ENCODE measurements around the gene CHPF.

- TF ChIP-seq CTCF (conservative IDR thresholded peaks at IDR 0.05 in 1 of 2, IDR thresholded peaks at IDR 0.05 in 1 of 2; ENCODE audit: low read depth in 1 of 2, low read length in 2 of 2) (no peak), EZH2 (IDR thresholded peaks at IDR 0.05; ENCODE audit: low read length, missing control alignments) (no peak)
Observed at GRCh38 chr2:219505585-219505984, 38.0 kb downstream of the CHPF start.
